ENCODE data around the gene SPOCK2. TPM values are rescaled to one million over a fixed set of nuclear protein-coding genes. Genes with fewer than 3 reads are reported as not detected.

SPOCK2 gene
- total and polyA plus RNA-seq, 2 of the 4 experiments (the other 2 are of a cell fraction), result 0.02 TPM; not detected in 1

DNA sequence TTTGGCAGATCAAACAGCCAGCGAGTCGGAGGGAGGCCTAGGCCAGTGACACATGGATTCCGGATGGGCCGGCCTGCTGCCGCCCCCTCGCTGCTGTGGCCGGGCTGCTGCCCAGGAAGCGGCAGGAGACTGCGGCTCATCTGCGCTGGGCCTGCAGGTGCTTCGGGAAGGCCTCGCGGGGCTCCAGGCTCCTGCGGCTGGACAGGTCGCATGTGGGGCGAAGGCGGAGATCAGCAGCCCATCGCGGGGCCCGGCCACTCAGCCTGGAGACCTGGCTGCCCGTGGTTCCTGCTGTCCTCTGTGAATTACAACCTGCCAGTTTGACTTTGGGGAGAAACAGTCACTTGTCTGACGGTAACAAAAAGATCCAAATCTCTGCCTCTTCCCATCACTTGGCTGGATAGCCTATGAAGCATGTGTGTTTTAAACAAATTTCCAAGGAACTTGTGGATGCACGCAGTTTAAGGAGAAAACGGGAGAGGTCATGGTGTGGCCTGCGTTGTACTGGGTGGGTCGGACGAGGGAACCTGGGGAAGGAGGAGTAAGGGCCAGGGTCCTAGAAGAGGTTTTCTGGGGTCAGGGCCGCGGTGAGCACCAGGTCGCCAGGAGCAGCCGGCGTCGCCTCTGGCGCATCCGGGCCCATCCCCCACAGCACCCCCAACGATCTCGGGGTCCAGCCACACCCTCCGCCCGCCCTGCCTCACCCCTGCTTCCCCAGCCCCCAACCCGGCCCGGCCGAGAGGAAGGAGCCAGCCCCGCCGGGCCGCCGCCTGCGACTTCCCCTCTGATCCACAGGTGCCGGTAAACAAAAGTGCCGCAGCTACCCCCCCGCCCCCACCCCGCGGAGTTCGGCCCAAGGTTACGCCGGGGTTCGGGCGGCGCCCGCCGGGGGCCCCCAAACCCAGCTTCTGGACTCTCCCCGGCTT, 1.6 kb downstream of the SPOCK2 start:
- no peak overlapping the region for H3K4me2 ChIP-seq (ENCODE audit: low read depth, low read length)
- TF ChIP-seq CHD1 (IDR thresholded peaks at IDR 0.05; ENCODE audit: low read depth, low read length), result no peak
- no peak for TF ChIP-seq MXI1 (IDR thresholded peaks at IDR 0.05; ENCODE audit: borderline replicate concordance, low read depth, low read length)
- no peak for TF ChIP-seq SMC3 (IDR thresholded peaks at IDR 0.05; ENCODE audit: low read depth, low read length)
- TF ChIP-seq MAFK (IDR thresholded peaks at IDR 0.05; ENCODE audit: low read depth, low read length), result no peak
- no peak for TF ChIP-seq BHLHE40 (IDR thresholded peaks at IDR 0.05; ENCODE audit: low read depth, low read length)
- TF ChIP-seq MAZ (IDR thresholded peaks at IDR 0.05; ENCODE audit: borderline replicate concordance, low read depth, low read length), result no peak
- no peak for TF ChIP-seq FOS (IDR thresholded peaks at IDR 0.05; ENCODE audit: low read depth, low read length)
- TF ChIP-seq CEBPB (IDR thresholded peaks at IDR 0.05; ENCODE audit: low read depth, low read length), result no peak
- TF ChIP-seq POLR2A (IDR thresholded peaks at IDR 0.05; ENCODE audit: low read depth, low read length), result no peak
- TF ChIP-seq, protein P1, sequence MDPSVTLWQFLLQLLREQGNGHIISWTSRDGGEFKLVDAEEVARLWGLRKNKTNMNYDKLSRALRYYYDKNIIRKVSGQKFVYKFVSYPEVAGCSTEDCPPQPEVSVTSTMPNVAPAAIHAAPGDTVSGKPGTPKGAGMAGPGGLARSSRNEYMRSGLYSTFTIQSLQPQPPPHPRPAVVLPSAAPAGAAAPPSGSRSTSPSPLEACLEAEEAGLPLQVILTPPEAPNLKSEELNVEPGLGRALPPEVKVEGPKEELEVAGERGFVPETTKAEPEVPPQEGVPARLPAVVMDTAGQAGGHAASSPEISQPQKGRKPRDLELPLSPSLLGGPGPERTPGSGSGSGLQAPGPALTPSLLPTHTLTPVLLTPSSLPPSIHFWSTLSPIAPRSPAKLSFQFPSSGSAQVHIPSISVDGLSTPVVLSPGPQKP (IDR thresholded peaks at IDR 0.05; ENCODE audit: borderline replicate concordance, low read depth, low read length), result no peak
- TF ChIP-seq, protein P2, sequence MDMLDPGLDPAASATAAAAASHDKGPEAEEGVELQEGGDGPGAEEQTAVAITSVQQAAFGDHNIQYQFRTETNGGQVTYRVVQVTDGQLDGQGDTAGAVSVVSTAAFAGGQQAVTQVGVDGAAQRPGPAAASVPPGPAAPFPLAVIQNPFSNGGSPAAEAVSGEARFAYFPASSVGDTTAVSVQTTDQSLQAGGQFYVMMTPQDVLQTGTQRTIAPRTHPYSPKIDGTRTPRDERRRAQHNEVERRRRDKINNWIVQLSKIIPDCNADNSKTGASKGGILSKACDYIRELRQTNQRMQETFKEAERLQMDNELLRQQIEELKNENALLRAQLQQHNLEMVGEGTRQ (IDR thresholded peaks at IDR 0.05; ENCODE audit: low read depth, low read length), result no peak
- TF ChIP-seq NFE2L2 (IDR thresholded peaks at IDR 0.05; ENCODE audit: low read depth, low read length), result no peak
- no peak for TF ChIP-seq RAD21 (IDR thresholded peaks at IDR 0.05; ENCODE audit: low read length)
- no peak for TF ChIP-seq CTCF (conservative IDR thresholded peaks at IDR 0.05; ENCODE audit: low read depth, low read length)
- TF ChIP-seq RFX5 (IDR thresholded peaks at IDR 0.05; ENCODE audit: low read depth, low read length), result no peak

More for the DNA sequence above, 1.6 kb downstream of the SPOCK2 start:
- Histone ChIP-seq H3K27me3 (ENCODE audit: control insufficient read depth, insufficient read depth, low read length) (peaks cover 74% of the 10 kb centered on the region), H4K91ac (ENCODE audit: insufficient read depth, low read depth, low read length) (no peak overlapping the region), H4K5ac (ENCODE audit: low read depth, low read length) (no peak overlapping the region), H3K18ac (ENCODE audit: low read depth, low read length) (no peak overlapping the region), H2AK5ac (ENCODE audit: low read depth, low read length) (no peak overlapping the region), H3K9ac (ENCODE audit: low read depth, low read length) (no peak overlapping the region), H2AFZ (replicated peaks; ENCODE audit: low read length, poor library complexity) (no peak overlapping the region), H2BK20ac (ENCODE audit: low read depth, low read length) (no peak overlapping the region), H3K36me3 (ENCODE audit: control insufficient read depth, insufficient read depth, low read length) (no peaks in the 10 kb centered on the region), H2BK15ac (ENCODE audit: low read depth, low read length) (no peak overlapping the region), H3K79me1 (ENCODE audit: low read depth in 1 of 2, low read length in 2 of 2) (no peaks in the 10 kb centered on the region), H3K9me3 (ENCODE audit: control insufficient read depth, insufficient read depth, low read length) (no peaks in the 10 kb centered on the region), H3K4ac (ENCODE audit: low read depth, low read length) (no peak overlapping the region), H4K8ac (ENCODE audit: low read depth in 2 of 2, low read length in 2 of 2) (no peak overlapping the region), H2BK5ac (ENCODE audit: low read depth, low read length, poor library complexity, severe bottlenecking) (no peak overlapping the region), H3K23ac (ENCODE audit: low read depth, low read length) (no peak overlapping the region), H4K20me1 (ENCODE audit: insufficient read depth, low read length) (no peaks in the 10 kb centered on the region; the same call in 1 of the 2 replicates), H3K27ac (ENCODE audit: insufficient read depth, low read length) (no peak overlapping the region), H3K4me3 (ENCODE audit: insufficient read depth, low read depth, low read length) (no peak overlapping the region), H3K56ac (ENCODE audit: extremely low read depth, insufficient read depth, low read length) (no peak overlapping the region), H3K4me1 (ENCODE audit: control insufficient read depth, insufficient read depth, low read length) (peaks cover 5% of the 10 kb centered on the region; the same call in 1 of the 2 replicates), H3K14ac (replicated peaks; ENCODE audit: low read depth, low read length) (no peak overlapping the region), H3K9me1 (ENCODE audit: insufficient read depth, low read length) (no peaks in the 10 kb centered on the region), H2BK120ac (ENCODE audit: low read depth, low read length) (no peak overlapping the region), H2AK9ac (replicated peaks; ENCODE audit: low read depth, low read length, poor library complexity) (no peak overlapping the region)
- DNase-seq, result peak; percentile 19
- WGBS, 2 experiments (ENCODE audit: extremely low coverage in 2 of 2, insufficient read length in 1 of 2), result 43% methylated on average over 28 of the region's 61 CpGs; no CpG with 5 or more reads in 1 of the 2 experiments
- dilution Hi-C loops (cut with HindIII; ENCODE audit: low sequenced_read_pairs, unreplicated experiment) (no loop called here), in situ Hi-C loops (cut with MboI; ENCODE audit: low sequenced_read_pairs) (no loop called here), intact Hi-C loops (cut with micrococcal nuclease) (no loop called here)
- ChIA-PET CTCF (no interaction called here), POLR2A (ENCODE audit: unreplicated experiment) (no interaction called here)
- BruUV-seq (replicated peaks), result no TSS peak
- no peak for ATAC-seq (ENCODE audit: low read depth)
